Stimulated activated naive B cell treated with anti-CD40 and anti-IgM and Interleukin-4, amounts not matched to agents 10 μg/mL and 1 μg/mL and 100 μg/mL, for 72 hours (primary cell): Measurements from ENCODE around the gene CCT3.

ENCODE experiments used
- ATAC-seq, 2 donors: fragments of 150-1000 bp; cut with Tn5 transposase; replicated peaks; 2 replicates each; pipeline ENCODE4 v1.10.0; 2021; ENCODE audit warnings: moderate library complexity in 1 of 2
- DNase-seq: peaks from one replicate; pipeline ENCODE4 v3.0.0; 2021
- H3K27ac Mint-ChIP-seq: one replicate; pipeline ENCODE4 v1.8.0; 2022; ENCODE audit warnings: mild to moderate bottlenecking, mixed read lengths
- H3K27me3 Mint-ChIP-seq, 2 donors: one replicate each; pipeline ENCODE4 v1.8.0; 2022; ENCODE audit warnings: mixed read lengths in 2 of 2
- H3K36me3 Mint-ChIP-seq, 2 donors: one replicate each; pipeline ENCODE4 v1.8.0; 2022; ENCODE audit warnings: mixed read lengths in 2 of 2, mild to moderate bottlenecking in 1 of 2
- H3K4me1 Mint-ChIP-seq, 2 donors: one replicate each; pipeline ENCODE4 v1.8.0; 2022; ENCODE audit warnings: mixed read lengths in 2 of 2, mild to moderate bottlenecking in 1 of 2
- H3K4me3 Mint-ChIP-seq, 2 donors: one replicate each; pipeline ENCODE4 v1.8.0; 2022; ENCODE audit warnings: mild to moderate bottlenecking in 2 of 2, mixed read lengths in 2 of 2, moderate library complexity in 1 of 2
- H3K9me3 Mint-ChIP-seq, 2 donors: one replicate each; pipeline ENCODE4 v1.8.0; 2022; ENCODE audit warnings: mixed read lengths in 2 of 2, mild to moderate bottlenecking in 1 of 2

The CCT3 gene

DNA sequence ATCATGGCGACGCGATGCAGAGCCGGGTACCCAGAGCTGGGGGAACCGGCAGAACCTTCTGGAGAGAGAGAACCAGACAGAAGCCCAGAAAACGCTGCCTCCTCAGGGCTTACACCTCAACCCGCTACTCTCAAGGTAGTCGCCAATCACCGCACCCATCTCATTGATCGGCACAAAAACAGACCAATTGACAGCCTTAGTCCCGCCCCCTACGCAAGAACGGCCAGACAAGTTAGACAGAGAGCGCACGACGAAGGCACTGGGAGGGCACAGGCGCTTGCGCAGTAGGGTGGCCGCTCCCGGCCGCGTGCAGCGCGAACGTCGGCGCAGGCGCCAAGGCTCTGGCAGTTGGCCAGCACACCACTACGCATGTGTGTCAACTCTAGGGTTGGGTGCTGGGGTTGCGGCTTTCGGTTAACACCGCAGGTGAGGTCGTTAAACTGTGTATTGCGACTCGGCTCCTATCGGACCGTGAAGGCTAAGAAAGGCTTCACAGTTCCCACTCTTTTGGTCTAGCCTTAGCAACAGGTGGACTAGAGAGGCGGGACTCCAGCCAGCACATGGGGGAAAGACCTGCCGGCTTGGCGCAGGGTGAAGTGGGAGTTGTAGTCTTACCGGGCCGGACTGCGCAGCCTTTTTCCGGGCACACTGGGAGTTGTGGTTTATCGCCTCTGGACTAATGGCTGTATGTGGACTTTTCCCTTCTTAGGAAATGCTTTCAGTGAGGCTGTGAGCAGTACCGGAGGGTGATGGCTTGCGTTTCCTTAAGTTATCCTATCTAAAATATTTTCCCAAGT, at the start of gene CCT3, which contains the start of gene TSACC:
Gene CCT3, minus strand, starts transcription at position 113 of the 797 bp plus-strand sequence. Its CDS starts 108 bp downstream, at position 5.
Gene TSACC, plus strand, starts transcription at position 347 of the 797 bp plus-strand sequence. CDS start 1,232 bp downstream, outside the sequence.
- DNase-seq = peak; percentile 100
- Mint-ChIP-seq H3K4me3 (peak within 1 kb of the TSS; percentile 92 to 98), H3K27me3 (no peaks in the 10 kb centered on the region), H3K4me1 (peaks cover 12 to 28% of the 10 kb centered on the region in 2 donors), H3K9me3 (no peaks in the 10 kb centered on the region), H3K36me3 (peaks cover 11 to 34% of the 10 kb centered on the region in 2 donors), H3K27ac (peak within 1 kb of the TSS; percentile 97)
- ATAC-seq = peak; percentile 94 to 95

- no peaks in the 10 kb centered on the region for H3K9me3 Mint-ChIP-seq
- no peak for ATAC-seq
- peaks cover 64 to 70% of the 10 kb centered on the region in 2 donors for H3K27me3 Mint-ChIP-seq
- H3K36me3 Mint-ChIP-seq = no peaks in the 10 kb centered on the region
- peaks cover 8 to 17% of the 10 kb centered on the region in 2 donors for H3K4me1 Mint-ChIP-seq
- no peak overlapping the region for H3K4me3 Mint-ChIP-seq
- H3K27ac Mint-ChIP-seq = peak overlapping the region; percentile 31
- DNase-seq = no peak
Observed at GRCh38 chr1:156387870-156388173, 49.7 kb upstream of the CCT3 start.

- Mint-ChIP-seq H3K27me3 (peaks cover 61 to 64% of the 10 kb centered on the region in 2 donors), H3K36me3 (no peaks in the 10 kb centered on the region), H3K9me3 (no peaks in the 10 kb centered on the region), H3K4me1 (peaks cover 10 to 17% of the 10 kb centered on the region in 2 donors), H3K4me3 (no peak overlapping the region), H3K27ac (no peak overlapping the region)
- ATAC-seq = no peak
- DNase-seq = no peak
Observed at GRCh38 chr1:156386949-156387869, 49.1 kb upstream of the CCT3 start.

GRCh38 chr1:156386134-156386901, 48.2 kb upstream of the CCT3 start:
- no peak for DNase-seq
- Mint-ChIP-seq H3K4me1 (peaks cover 10 to 17% of the 10 kb centered on the region in 2 donors), H3K4me3 (no peak overlapping the region), H3K9me3 (no peaks in the 10 kb centered on the region), H3K36me3 (no peaks in the 10 kb centered on the region), H3K27ac (no peak overlapping the region), H3K27me3 (peaks cover 55 to 58% of the 10 kb centered on the region in 2 donors)
- ATAC-seq = no peak

DNA sequence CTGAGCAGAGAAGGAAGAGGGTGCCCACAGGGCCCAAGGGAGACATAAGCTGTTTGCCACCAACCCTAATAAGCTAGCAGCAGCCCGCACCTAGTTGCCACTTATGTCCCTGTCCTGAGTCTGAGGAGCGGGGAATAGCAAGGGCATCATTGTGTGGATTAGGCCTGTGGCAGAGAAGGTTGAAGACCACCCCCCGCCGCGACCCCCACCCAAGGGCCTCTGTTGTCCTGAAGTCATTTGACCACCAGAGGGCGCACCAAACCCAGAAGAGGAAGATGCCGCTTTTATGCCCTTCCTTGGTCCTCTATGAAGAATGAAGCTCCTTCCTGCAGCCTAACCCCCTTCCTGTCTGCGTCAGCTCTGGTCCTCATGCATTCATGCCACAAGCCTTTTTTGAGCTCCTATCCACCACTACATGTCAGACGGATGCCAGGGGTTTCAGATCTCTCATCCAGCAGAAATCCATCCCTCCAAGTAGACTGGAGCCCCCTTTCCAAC, 47.5 kb upstream of the CCT3 start:
- Mint-ChIP-seq H3K4me1 (peaks cover 11 to 17% of the 10 kb centered on the region in 2 donors), H3K4me3 (no peak overlapping the region), H3K9me3 (no peaks in the 10 kb centered on the region), H3K27ac (no peak overlapping the region), H3K27me3 (peaks cover 52 to 53% of the 10 kb centered on the region in 2 donors), H3K36me3 (no peaks in the 10 kb centered on the region)
- ATAC-seq = peak; percentile 68 to 70
- peak; percentile 43 for DNase-seq

DNA sequence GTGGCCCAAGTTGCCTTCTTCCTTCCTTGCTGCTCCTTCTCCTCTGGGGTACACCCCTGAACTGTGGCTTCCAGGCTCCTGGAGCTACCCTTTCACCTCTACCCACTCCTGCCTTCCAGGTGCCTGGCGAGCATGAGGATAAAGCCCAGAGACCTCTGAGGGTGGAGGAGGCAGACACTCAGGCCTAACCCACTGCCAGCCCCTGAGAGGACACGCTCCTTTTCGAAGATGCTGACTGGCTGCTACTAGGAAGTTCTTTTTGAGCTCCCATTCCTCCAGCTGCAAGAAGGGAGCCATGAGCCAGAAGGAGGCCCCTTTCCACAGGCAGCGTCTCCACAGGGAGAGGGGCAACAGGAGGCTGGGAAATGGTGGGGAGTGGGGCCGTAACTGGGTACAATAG, 46.6 kb upstream of the CCT3 start:
- Mint-ChIP-seq H3K4me3 (no peak overlapping the region), H3K36me3 (no peaks in the 10 kb centered on the region), H3K27ac (no peak overlapping the region), H3K4me1 (peaks cover 11 to 17% of the 10 kb centered on the region in 2 donors), H3K27me3 (peaks cover 43 to 44% of the 10 kb centered on the region in 2 donors), H3K9me3 (no peaks in the 10 kb centered on the region)
- DNase-seq = no peak
- no peak for ATAC-seq

DNA sequence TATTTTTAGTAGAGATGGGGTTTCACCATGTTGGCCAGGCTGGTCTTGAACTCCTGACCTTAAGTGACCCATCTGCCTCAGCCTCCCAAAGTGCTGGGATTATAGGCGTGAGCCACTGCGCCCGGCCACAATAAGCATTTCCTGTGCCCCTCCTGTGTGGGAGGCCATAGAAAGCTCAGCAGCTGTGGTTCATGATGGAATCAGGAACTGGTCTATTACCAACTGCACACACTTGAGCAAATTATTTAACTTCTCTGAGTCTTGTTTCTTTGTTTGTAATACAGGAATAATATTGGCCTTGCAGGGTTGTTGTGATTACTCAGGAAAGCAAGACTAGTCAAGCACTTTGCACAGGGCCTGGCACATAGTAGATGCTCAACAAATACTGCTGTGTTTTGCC, 45.9 kb upstream of the CCT3 start:
- no peak overlapping the region for H3K4me3 Mint-ChIP-seq

GRCh38 chr1:156383023-156383422, 44.9 kb upstream of the CCT3 start:
- H3K4me3 Mint-ChIP-seq = no peak overlapping the region
- H3K4me1 Mint-ChIP-seq = peaks cover 11 to 18% of the 10 kb centered on the region in 2 donors
- no peak overlapping the region for H3K27ac Mint-ChIP-seq
- H3K36me3 Mint-ChIP-seq = no peaks in the 10 kb centered on the region
- no peaks in the 10 kb centered on the region for H3K9me3 Mint-ChIP-seq
- H3K27me3 Mint-ChIP-seq = peaks cover 27 to 31% of the 10 kb centered on the region in 2 donors
- DNase-seq (peak; percentile 58), ATAC-seq (peak; percentile 91 to 93)

More for the DNA sequence above, 45.9 kb upstream of the CCT3 start:
- no peaks in the 10 kb centered on the region for H3K36me3 Mint-ChIP-seq
- H3K27ac Mint-ChIP-seq = no peak overlapping the region
- peaks cover 36 to 37% of the 10 kb centered on the region in 2 donors for H3K27me3 Mint-ChIP-seq
- no peaks in the 10 kb centered on the region for H3K9me3 Mint-ChIP-seq
- ATAC-seq (no peak), DNase-seq (no peak)
- peaks cover 11 to 17% of the 10 kb centered on the region in 2 donors for H3K4me1 Mint-ChIP-seq

- H3K9me3 Mint-ChIP-seq = no peaks in the 10 kb centered on the region
- DNase-seq (no peak), ATAC-seq (no peak)
- no peak overlapping the region for H3K4me3 Mint-ChIP-seq
- H3K36me3 Mint-ChIP-seq = no peaks in the 10 kb centered on the region
- H3K27me3 Mint-ChIP-seq = peaks cover 26% of the 10 kb centered on the region in 2 donors
- peaks cover 11 to 18% of the 10 kb centered on the region in 2 donors for H3K4me1 Mint-ChIP-seq
- H3K27ac Mint-ChIP-seq = no peak overlapping the region
Observed at GRCh38 chr1:156382561-156382960, 44.5 kb upstream of the CCT3 start.

DNA sequence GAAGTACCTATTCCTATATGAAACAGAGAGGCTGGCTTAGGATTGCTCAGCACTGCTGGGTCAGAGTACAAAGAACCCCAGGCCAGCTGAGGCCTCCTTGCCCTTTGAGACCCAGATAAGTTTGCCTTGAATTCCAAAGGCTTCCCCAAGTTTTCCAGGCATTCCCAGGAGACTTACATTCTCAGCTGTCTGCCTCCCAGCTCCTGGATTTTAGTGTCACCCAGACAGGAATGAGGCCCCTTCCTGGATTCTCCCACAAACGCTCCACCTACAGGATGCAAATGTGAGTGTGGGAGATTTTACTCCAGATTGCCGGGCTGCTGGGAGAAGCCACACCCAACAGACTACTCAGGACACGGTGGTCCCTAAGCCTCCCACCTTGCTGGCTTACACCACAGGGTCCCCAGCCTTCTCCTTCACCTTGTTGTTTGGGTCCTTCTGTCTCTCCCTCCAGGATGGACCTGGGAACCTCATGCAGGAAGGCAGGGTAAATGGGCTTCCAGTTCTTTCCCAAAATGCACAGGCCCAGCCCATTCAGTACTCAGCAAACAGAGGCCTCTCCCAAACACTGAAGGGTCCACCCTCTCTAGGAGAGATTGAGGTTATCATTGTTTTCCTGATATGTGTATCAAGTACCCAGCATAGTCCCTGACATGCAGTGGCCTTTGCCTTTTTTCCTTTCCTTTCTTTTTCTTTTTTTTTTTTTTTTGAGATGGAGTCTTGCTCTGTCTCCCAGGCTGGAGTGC, 41.5 kb upstream of the CCT3 start:
- no peaks in the 10 kb centered on the region for H3K36me3 Mint-ChIP-seq
- H3K4me1 Mint-ChIP-seq = peaks cover 5 to 8% of the 10 kb centered on the region in 2 donors
- H3K4me3 Mint-ChIP-seq = no peak overlapping the region
- ATAC-seq = no peak
- peaks cover 17 to 20% of the 10 kb centered on the region in 2 donors for H3K27me3 Mint-ChIP-seq
- no peaks in the 10 kb centered on the region for H3K9me3 Mint-ChIP-seq
- H3K27ac Mint-ChIP-seq = no peak overlapping the region
- no peak for DNase-seq

- Mint-ChIP-seq H3K4me1 (peaks cover 5 to 8% of the 10 kb centered on the region in 2 donors), H3K4me3 (no peak overlapping the region), H3K9me3 (no peaks in the 10 kb centered on the region), H3K27me3 (peaks cover 23 to 27% of the 10 kb centered on the region in 2 donors), H3K27ac (no peak overlapping the region), H3K36me3 (no peaks in the 10 kb centered on the region)
- no peak for DNase-seq
- no peak for ATAC-seq
Observed at GRCh38 chr1:156378557-156378956, 40.5 kb upstream of the CCT3 start.

DNA sequence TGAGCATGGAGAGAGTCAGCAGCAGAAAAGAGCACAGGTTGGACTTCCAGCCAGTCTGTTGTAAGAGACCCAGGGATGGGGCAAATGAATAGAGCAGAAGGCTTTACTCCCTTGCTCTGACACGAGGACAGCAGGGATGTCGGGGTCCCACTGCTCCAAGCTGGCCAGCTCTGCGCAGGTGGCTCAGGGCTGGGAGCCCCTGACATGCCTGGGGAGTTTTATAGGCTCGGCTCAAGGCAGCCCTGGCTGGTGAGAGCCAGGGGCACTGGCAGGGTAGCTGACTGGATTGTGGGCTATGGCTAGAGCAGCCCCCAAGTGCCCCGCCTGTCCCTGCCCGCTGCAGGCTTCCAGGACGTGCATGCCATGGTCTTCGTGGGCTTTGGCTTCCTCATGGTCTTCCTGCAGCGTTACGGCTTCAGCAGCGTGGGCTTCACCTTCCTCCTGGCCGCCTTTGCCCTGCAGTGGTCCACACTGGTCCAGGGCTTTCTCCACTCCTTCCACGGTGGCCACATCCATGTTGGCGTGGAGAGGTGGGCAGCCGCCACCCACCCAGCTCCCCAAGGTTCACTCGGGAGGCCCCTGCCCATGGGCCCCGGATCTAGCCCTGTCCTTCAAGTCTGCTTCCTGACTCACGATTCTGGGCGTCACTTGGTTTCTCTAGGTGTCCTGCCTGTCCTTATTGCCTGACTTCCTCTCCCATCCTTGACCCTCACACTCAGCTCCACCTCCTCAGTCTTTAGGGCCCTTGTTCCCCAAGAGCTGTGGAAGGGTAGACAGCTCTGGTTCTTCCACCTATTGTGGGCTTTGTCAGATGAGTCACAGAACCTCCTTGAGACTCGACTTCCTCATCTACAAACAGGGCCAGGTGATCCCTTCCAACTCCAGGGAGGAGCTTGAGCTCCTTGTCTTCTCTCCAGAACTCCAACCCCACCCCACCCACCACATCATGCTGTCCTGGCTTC, 39.1 kb upstream of the CCT3 start:
- H3K36me3 Mint-ChIP-seq = no peaks in the 10 kb centered on the region
- no peak for ATAC-seq
- peaks cover 2 to 8% of the 10 kb centered on the region in 2 donors for H3K4me1 Mint-ChIP-seq
- H3K27me3 Mint-ChIP-seq = peaks cover 34 to 37% of the 10 kb centered on the region in 2 donors
- no peak for DNase-seq
- H3K4me3 Mint-ChIP-seq = no peak overlapping the region
- H3K27ac Mint-ChIP-seq = no peak overlapping the region
- no peaks in the 10 kb centered on the region for H3K9me3 Mint-ChIP-seq
